NCI-H146 treated with DMSO at 0.1 percent for 48 hours (cell line): ENCODE results near the gene SPTSSA.

Source experiments
- DNase-seq: peaks from one replicate; lab custom pipeline; 2025; ENCODE audit not compliant: unreplicated experiment; lab: John Stamatoyannopoulos, UW

The SPTSSA gene

DNA sequence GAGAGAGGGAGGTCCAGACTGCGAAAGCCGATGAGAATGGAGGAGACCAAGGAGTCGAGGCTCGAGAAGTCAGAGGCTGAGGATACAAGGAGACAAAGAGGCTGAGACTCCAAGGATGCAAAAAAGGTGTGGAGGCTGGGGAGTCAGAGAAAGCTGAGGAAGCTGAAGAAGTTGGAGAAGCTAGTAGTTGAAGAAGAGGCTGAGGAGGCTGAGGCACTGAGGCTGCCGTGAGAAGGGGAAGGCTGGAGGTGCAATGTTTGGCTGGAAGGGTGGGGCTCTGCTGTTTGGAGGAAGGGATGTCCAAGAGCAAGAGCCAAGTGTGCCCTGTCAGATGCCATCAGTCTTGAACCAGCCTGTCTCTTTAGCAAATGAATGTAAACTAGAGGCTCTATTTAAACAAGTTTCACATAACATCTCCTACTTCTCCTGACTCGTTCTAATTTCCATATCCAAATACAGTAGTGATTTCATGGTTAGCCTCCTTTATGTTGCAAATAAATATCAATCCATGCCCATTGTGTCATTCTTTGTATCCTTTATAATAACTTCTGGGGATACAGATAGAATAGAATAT, 10.8 kb upstream of the SPTSSA start:
- DNase-seq: no peak

DNA sequence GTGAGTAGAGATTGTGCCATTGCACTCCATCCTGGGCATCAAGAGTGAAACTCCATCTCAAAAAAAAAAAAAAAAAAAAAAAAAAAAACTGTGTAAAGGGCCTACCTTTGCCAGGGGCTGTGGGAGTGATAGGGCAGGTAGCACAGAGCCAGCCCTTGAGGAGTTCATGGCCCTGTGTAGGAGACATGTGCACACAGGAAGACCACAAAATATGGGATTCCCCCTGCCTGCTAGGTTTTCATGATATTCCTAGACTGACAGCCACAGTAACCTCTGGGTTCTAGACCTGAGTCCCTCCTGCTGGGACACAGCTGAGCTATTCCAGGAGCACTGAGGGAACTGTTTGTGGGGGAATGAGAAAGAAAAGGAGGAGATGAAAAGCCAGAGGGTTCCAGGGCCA, 8.3 kb upstream of the SPTSSA start:
- DNase-seq: no peak

DNA sequence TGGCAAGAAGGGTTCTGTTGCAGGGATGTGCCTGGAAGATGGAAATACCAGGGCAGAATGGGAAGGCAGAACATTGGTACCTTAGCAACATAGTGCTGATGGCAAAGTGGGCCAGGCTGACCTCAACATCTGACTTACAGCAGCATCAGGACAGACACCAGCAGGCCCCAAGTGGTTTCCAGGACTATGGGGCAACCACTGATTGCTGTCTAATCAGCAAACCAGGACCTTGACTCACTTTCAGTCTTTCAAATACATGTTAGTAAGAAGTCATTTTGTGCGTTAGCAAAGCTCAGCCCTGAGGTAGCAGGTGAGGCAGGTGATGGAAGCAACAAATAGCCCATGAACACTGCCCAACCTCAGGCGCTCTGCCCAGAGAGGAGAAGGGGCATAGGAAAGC, 4.7 kb upstream of the SPTSSA start:
- no peak for DNase-seq

DNA sequence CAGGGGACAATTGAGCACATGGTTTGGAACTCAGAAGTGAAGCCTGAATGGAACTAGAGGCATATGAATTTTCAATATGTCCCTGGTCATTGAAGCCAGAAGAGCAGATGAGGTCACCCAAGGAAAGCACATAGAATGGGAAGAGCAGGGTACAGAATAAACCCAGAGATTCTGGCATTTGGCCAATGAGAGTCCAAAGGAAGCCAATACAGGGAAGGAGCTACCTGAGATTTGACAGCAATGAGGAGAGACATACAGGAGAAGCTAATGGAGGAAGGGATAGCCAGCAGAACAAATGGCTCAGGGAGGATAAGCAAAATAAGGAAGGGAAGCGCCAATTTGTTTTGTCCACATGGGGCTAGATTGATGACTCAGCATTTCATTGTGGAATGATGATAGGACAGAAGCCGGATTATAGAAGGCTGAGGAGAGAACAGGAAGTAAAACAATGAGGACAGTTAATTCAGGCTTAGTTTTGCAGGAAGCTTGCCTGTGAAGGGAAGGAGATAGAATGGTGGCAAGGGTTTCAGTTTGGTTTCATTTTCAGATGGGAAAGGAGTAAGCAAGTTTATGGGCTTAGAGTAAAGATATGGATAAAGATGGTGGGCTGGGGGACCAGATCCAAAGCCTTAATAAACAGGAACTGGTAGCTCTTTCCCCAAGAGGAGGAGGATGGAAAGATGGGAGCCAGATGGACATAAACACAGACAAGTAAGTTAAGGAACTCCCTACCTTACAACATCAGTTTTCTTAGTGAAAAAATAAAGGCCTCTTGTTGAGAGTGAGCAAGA, 3.2 kb upstream of the SPTSSA start:
- DNase-seq: no peak

DNA sequence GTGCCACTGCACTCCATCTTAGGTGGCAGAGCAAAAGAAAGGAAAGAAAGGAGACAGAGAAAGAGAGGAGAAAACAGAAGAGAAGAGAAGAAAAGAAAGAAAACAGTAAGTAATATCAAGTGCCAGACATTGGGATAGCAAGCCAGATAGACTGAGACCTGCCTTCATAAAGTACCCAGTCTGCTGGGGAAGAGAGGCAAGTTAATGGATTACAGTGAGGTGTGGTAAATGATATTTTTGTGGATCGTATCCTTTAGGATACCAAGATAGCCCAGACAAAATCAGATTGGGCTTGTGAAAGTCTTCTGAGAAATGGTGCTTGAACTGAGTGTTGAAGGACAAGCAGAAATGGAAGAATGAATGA, 1.5 kb upstream of the SPTSSA start:
- no peak for DNase-seq

DNA sequence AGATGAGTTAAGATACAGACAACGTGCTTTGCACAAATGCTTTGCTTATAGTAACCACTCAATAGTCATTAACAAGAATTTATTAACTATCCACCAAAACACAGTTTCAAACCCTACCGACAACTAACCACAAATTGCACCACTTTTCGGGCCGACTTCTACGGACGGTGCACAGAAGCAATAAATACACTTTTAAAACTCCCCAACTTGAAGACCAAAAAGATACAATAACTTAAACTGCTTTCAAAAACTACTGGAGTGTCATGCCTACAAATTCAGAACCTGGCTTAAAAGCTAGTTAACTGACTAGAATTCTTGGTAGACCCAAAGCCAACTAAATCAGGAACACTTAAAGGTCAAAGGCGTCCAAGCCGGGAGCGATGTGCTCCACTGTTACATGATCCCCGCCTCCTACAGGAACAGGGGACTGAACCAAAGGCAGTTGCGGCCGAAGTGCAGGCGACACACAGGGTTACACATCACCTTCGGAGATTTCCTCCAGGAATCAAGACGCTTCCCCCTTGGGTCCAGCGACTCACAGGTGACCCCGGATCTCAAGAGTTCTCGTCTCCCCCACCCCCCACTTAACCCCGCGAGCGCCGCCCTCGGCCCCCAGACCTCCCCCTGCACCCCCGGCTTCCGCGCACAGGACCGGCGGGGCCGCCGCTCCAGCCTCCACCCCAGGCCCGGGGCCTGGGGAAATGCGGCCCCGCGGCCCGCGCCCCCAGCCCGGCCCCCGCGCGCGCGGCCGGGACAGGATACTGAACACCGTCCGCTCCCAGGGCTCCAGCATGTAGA, 507 bp downstream of the SPTSSA start:
- DNase-seq: peak; percentile 10

DNA sequence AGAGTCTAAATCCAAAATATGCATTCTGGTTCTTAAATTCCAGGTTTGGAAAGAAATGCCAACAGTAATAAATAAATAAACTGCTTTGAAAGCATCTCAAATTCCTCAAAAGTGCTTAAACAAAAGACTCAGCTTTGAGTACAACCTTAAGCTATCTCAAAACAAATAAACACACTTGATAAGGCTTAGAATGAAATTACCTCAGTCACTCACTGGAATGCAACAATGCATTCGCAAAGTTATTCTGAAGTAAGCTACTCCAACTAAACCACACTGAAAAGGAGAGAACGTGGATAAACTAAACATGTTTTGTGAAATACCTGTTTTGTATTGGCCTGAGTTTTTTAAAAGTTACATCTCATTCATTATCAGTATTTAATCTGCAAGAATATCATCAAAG, 1.2 kb downstream of the SPTSSA start:
- no peak for DNase-seq

DNA sequence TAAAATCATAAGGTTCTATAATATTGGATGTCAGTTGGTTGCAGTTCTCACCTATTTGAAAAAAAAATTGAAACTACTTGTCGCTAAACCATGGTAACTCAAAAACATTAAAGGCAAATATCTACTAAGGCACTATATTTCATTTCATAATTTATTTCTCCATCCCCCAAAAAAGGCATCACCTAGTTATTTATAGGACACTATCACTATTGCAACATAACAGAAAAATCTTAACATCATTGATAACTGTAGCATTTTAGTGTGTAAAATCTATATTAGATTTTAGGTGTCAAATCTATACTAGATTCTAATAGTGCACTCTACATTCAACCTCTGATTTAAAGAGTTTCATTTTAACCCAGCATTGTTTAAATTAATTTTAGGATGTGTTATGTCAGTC, 1.7 kb downstream of the SPTSSA start:
- no peak for DNase-seq

DNA sequence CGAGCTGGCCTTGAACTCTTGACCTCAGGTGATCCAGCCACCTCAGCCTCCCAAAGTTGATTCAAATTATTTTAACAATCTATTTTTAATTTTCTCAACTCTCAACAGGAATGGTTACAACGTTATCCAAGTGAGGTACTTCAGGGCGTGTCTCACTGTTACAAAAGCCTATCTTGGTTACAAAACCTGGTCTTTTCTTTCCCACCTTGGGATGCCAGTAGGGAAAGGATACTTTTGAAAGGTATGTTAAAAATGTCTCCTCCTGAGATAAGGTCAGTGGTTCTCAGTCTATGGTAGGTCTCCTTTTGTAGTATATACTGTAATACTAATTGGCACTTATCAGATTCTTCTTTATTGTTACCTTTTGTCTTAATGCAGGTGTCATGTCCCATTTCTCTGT, 4.9 kb downstream of the SPTSSA start:
- no peak for DNase-seq

DNA sequence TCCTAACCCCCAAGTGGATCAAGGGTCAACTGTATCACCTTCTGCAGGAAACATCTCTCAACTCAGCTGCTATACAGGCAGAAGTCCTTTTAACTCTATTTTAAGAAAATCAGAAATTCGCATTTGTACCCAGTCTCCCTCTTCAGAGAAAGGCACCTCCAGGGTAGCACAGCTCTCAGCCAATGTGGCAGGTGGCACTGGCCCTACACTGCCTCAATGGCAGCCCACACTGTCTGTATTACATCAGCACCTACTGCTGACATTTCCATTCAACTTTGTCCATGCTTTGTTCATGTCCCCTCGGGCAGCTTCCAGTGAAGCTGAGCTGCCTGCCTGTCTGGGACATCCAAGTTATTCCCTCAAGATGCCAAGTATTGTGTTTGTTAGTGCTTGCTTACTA, 8.8 kb downstream of the SPTSSA start:
- no peak for DNase-seq

DNA sequence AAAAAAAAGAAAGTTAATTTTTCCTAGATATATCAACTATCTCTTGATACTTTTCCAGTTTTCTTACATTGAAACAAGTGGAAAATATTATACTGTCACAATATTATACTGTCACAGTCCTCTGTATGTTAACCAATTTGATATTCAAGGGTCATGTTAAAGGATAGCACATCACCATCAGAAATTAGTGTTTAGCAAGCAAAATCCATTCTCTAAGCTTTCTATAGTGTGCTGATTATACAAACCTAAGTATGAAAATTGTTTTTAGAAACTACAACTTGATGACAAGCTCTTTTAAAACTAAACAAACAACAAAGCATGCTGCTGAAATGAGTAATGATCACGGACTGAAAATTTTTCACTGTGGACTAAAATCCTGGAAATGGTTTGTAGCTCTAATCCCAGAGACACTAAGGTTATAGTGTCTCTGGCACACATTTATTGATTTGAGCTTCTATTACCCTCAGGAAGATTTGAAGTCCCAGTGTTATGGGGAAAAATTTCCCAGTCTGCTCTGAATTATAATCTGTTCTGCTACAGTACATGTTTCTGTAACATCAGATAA, 9.7 kb downstream of the SPTSSA start:
- no peak for DNase-seq

DNA sequence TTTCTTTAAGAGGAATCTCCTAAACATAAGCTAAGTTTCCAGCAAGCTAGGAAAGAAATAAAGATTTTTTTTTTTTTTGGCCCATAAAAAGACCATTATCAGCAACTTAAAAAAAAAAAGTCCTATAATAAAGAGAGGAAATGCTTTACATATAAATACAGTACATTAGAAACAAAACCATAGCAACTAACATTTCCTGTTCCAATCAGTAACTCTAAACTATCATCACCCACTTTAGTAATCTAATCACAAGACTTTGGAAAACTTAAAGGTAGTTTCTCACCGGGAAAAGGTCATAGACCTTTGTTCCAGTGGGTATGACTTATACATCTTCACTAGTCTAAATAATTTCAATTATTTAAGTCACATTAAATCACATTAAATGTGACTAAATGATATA, 11.1 kb downstream of the SPTSSA start:
- peak; percentile 57 for DNase-seq

DNA sequence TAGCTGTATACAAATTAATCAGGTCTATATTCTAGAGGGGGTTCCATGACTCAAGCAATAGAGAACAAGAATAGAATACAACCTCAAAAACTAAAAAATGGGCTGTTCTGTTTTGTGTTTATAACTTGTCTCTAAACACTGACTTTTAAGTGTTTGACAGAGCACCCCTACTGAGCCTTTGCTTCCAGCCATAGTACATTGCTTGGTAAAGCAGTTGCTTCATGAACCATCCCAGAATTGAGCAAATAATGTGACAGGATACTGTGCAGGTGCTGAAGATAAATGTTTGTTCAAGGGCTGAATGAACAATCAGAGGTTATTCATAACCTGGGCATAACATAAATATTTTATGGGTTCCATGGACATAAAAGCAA, 11.5 kb downstream of the SPTSSA start:
- peak; percentile 92 for DNase-seq

DNA sequence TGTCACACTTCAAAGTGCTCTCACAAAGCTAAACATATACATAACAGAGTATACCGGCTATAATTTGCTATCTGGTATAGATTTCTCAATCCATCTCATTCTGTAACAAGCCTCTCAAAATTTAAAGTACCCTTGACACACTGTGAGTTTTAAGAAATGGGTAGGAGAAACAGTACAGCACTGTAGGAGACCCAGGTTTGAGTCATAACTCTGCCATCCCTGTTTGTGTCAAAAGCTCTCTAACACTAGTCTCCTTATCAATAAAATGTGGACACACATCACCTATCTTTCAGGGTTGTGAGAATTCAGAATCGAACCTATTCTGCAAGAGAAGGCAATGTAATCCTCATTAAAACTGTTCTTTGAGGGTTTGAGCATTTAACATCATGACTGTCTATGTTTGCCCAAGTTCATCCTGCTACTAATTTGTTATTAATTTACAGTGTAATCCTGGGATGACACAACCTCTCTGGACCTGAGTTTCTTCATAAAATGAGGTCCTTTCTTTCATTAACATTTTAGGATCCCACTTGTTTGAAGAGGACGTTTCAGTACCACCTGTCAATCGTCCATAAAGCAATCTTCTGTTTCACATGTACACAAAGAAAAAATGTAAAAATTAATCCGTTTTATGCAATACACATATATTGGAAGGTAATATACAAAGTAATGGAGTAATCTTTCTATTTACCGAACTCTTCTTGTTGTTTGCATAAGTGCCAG, 12.1 kb downstream of the SPTSSA start:
- DNase-seq: no peak

DNA sequence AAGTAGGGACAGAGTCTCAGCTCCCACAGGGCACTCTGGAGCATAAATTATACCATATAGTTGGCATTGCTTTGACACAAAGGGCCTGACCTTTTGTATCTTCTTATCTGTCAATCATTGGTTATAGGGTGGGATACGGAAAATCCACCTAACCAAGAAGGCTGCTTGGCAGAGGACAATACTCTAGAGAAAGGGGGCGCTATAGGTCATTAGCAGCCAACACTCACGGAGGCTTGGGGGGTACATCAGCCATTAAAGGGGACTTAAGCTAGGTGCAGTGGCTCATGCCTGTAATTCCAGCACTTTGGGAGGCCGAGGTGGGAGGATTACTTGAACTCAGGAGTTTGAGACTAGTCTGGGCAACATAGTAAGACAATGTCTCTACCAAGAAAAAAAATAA, 22.9 kb downstream of the SPTSSA start:
- no peak for DNase-seq

DNA sequence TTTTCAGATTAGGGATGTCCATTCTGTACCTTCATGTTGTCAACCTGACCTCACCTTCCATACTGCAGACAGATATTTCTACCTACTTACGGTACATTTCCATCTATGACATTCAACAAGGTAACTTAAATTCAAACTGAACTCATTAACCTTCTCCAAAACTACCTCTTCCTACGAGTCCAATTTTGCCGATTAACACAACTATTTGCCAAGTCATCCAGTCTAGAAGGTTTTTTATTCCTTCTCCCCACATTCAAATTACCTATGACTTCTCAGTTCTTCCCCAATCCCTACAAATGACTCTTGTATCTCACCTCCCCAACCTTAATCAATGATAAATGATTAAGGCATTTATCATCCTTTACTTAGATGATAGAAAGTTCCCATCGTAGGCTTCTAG, 23.6 kb downstream of the SPTSSA start:
- no peak for DNase-seq

DNA sequence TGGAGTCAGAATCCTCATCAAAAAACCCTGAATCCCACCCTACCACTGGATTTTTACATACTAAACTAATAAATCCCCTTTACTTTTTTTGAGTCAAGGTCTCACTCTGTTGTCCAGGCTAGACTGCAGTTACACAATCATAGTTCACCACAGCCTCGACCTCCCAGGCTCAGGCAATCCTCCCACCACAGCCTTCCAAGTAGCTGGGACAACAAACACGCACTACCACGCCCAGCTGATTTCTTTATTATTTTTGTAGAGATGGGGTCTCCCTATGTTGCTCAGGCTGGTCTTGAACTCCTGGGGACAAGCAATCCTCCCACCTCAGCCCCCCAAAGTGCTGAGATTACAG, 24.3 kb downstream of the SPTSSA start:
- no peak for DNase-seq

DNA sequence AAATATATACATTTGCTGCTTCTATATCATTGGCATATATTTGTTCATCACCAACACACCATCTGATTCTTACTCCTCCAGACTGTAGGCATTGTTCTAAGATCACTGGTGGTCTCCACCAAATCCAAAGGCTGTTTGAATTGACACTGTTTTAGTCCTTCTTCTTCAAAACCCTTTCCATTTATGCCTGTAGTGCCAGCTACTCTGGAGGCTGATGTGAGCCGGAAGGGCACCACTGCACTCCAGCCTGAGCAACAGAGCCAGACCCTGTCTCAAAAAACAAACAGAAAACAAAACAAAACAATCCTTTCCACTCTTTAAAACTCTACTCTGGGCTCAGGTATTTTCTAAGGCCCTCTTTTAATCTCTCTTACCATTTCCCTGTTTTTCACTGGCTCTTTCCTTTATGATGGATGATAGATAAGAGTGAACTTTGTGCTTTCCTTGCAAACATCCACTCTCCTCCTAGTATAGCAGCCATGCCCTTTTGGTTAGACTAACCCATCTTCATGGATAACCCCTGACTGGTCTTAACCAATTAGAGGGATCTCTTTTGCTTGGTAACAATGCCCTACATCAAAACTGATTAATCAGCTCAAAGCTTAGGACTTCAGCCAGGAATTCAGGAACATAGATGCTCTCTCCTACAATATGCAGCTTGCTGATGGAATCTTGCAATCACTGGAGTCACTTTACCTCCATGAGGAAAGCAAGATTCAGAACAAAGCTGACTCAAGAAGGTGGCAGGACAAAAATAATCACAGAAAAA, 24.9 kb downstream of the SPTSSA start:
- DNase-seq: no peak

DNA sequence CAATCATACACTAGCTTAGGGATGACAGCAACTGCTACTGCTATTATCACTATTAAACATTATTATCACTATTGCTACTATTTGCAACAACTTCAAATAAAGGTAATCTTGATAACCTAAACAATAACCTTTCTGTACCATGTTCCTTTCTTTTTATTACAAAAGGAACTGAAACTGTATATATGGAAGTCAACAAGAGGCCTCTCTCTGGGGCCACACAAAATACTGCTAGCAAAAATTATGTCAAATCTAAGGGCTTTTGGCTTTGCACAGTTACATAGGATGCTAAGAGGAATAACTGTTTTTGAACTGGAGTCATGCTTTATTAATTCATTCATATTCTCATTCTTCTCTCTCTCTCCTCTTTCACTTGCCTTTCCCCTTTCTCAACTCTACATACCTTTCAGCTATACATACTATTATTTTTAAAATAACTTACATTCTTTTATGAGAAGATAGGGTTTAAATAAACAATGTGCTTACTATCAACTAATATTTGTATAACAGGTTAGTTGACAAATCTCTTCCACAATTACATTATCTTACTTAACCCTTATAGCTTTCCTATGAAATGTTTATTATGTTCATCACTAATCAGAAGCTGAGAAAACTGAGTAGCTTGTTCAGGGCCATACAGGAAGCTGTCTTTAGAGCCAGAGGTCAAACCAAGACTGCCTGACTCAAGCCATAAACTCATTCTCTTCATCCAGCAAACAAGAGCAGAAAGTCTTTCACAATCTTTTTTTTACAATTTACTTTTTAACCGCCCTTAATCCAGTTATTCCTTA, 25.7 kb downstream of the SPTSSA start:
- DNase-seq: no peak

DNA sequence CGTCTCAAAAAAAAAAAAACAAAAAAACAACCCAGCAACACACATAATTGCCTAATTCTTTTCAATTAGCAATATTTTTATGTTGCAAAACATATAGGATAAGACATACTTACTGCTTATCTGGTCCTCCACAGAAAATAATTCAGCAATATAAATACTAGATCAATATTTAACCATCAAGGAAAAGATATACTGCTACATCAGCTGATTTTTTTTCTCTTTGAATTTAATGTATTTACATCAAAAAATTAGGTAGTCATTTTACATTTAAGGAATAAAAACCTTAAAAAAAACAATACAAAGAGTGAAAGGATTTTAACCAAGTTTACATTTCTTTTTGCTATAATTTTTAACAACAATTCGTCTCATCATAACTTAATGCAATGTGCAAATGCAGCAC, 28.1 kb downstream of the SPTSSA start:
- no peak for DNase-seq
